H9 (cell line): Measurements from ENCODE around the gene CTDSPL. TPM values are rescaled to one million over a fixed set of nuclear protein-coding genes. Genes with fewer than 3 reads are reported as not detected.
A peak's percentile ranks its signal among the peaks of the same experiment; 100 is the strongest.

Source experiments
- DNase-seq: peaks from one replicate; pipeline ENCODE4 v3.0.0-alpha.2; 2017
- H2AFZ ChIP-seq: one replicate; pipeline ENCODE4 v1.6.1; 2013; ENCODE audit warnings: mild to moderate bottlenecking, low read length, control low read depth, moderate library complexity
- H2AK5ac ChIP-seq: 2 replicates; pipeline ENCODE4 v1.6.1; 2013; ENCODE audit warnings: low read length, control low read depth, mixed read lengths; ENCODE audit not compliant: insufficient read length
- H2BK120ac ChIP-seq: one replicate; pipeline ENCODE4 v1.6.1; 2013; ENCODE audit warnings: low read depth, mild to moderate bottlenecking, low read length, control low read depth, inconsistent platforms; ENCODE audit not compliant: poor library complexity, severe bottlenecking
- H2BK12ac ChIP-seq: 2 replicates; pipeline ENCODE4 v1.6.1; 2013; ENCODE audit warnings: low read length, control low read depth, mixed read lengths, low read depth; ENCODE audit not compliant: insufficient read length
- H2BK15ac ChIP-seq: 2 replicates; pipeline ENCODE4 v1.6.1; 2013; ENCODE audit warnings: low read depth, low read length, control low read depth
- H2BK20ac ChIP-seq: one replicate; pipeline ENCODE4 v1.6.1; 2013; ENCODE audit warnings: low read depth, mild to moderate bottlenecking, low read length, control low read depth, inconsistent platforms; ENCODE audit not compliant: poor library complexity, severe bottlenecking
- H2BK5ac ChIP-seq: 2 replicates; pipeline ENCODE4 v1.6.1; 2013; ENCODE audit warnings: low read length, control low read depth, mixed read lengths; ENCODE audit not compliant: insufficient read length
- H3K14ac ChIP-seq: 2 replicates; pipeline ENCODE4 v1.6.1; 2013; ENCODE audit warnings: low read length, control low read depth; ENCODE audit not compliant: insufficient read depth
- H3K18ac ChIP-seq: 2 replicates; pipeline ENCODE4 v1.6.1; 2013; ENCODE audit warnings: low read depth, mild to moderate bottlenecking, mixed read lengths, low read length, control low read depth; ENCODE audit not compliant: insufficient read length
- H3K23ac ChIP-seq: 2 replicates; pipeline ENCODE4 v1.6.1; 2013; ENCODE audit warnings: low read length, control low read depth, mixed read lengths, low read depth; ENCODE audit not compliant: insufficient read length
- H3K23me2 ChIP-seq: 2 replicates; pipeline ENCODE4 v1.6.1; 2013; ENCODE audit warnings: low read depth, mild to moderate bottlenecking, mixed read lengths, low read length, control low read depth; ENCODE audit not compliant: insufficient read length, poor library complexity, severe bottlenecking
- H3K27ac ChIP-seq: 2 replicates; pipeline ENCODE4 v1.5.1; 2013; ENCODE audit warnings: low read length, control low read depth, mixed read lengths, low read depth; ENCODE audit not compliant: insufficient read length
- H3K27me3 ChIP-seq: 2 replicates; pipeline ENCODE4 v1.6.1; 2013; ENCODE audit warnings: low read length, control low read depth, inconsistent platforms; ENCODE audit not compliant: insufficient read depth
- H3K4ac ChIP-seq: 2 replicates; pipeline ENCODE4 v1.6.1; 2013; ENCODE audit warnings: low read depth, mild to moderate bottlenecking, control low read depth, inconsistent platforms, low read length, moderate library complexity
- H3K4me1 ChIP-seq: 2 replicates; pipeline ENCODE4 v1.6.1; 2013; ENCODE audit warnings: low read length, control low read depth, inconsistent platforms; ENCODE audit not compliant: insufficient read depth
- H3K4me2 ChIP-seq: 2 replicates; pipeline ENCODE4 v1.6.1; 2013; ENCODE audit warnings: low read length, control low read depth, mixed read lengths; ENCODE audit not compliant: insufficient read length, insufficient read depth
- H3K56ac ChIP-seq: 2 replicates; pipeline ENCODE4 v1.6.1; 2013; ENCODE audit warnings: low read depth, mild to moderate bottlenecking, mixed read lengths, low read length, control low read depth; ENCODE audit not compliant: insufficient read length
- H3K79me1 ChIP-seq: 2 replicates; pipeline ENCODE4 v1.6.1; 2013; ENCODE audit warnings: low read depth, mild to moderate bottlenecking, moderate library complexity, low read length, control low read depth, inconsistent platforms; ENCODE audit not compliant: insufficient read depth, poor library complexity, severe bottlenecking
- H3K79me2 ChIP-seq: 2 replicates; pipeline ENCODE4 v1.6.1; 2013; ENCODE audit warnings: low read length, control low read depth, inconsistent platforms; ENCODE audit not compliant: insufficient read depth
- H3K9ac ChIP-seq: 2 replicates; pipeline ENCODE4 v1.6.1; 2013; ENCODE audit warnings: low read length, control low read depth, mixed read lengths; ENCODE audit not compliant: insufficient read length; ENCODE audit errors: extremely low read depth
- H3K9me3 ChIP-seq: one replicate; pipeline ENCODE4 v1.6.1; 2013; ENCODE audit warnings: low read depth, low read length, inconsistent platforms; ENCODE audit not compliant: control insufficient read depth
- H3T11ph ChIP-seq: one replicate; pipeline ENCODE4 v1.6.1; 2013; ENCODE audit warnings: mild to moderate bottlenecking, low read length, control low read depth, inconsistent platforms
- H4K20me1 ChIP-seq: one replicate; pipeline ENCODE4 v1.6.1; 2013; ENCODE audit not compliant: control insufficient read depth, insufficient read length, insufficient read depth
- H4K5ac ChIP-seq: 2 replicates; pipeline ENCODE4 v1.6.1; 2013; ENCODE audit warnings: low read depth, mild to moderate bottlenecking, mixed read lengths, low read length, control low read depth; ENCODE audit not compliant: insufficient read length
- H4K8ac ChIP-seq: replicated peaks from 2 replicates; pipeline ENCODE4 v1.6.1; 2013; ENCODE audit warnings: low read length, control low read depth, mixed read lengths, low read depth; ENCODE audit not compliant: insufficient read length
- H4K91ac ChIP-seq: 2 replicates; pipeline ENCODE4 v1.6.1; 2013; ENCODE audit warnings: low read depth, mild to moderate bottlenecking, moderate library complexity, mixed read lengths, low read length, control low read depth; ENCODE audit not compliant: insufficient read length
- H3K27ac Mint-ChIP-seq, 3 experiments: 2 replicates in 2 of 3; 3 replicates in 1 of 3; pipeline ENCODE4 v1.8.0; 2020 to 2021; ENCODE audit warnings: mixed read lengths in 3 of 3, mild to moderate bottlenecking in 1 of 3, moderate library complexity in 1 of 3
- H3K27me3 Mint-ChIP-seq: 2 replicates; pipeline ENCODE4 v1.8.0; 2021; ENCODE audit warnings: low read depth, mild to moderate bottlenecking, moderate library complexity, mixed read lengths
- H3K36me3 Mint-ChIP-seq, 3 experiments: 2 replicates in 2 of 3; 3 replicates in 1 of 3; pipeline ENCODE4 v1.8.0; 2020 to 2021; ENCODE audit warnings: low read depth in 3 of 3, mixed read lengths in 3 of 3; ENCODE audit not compliant: insufficient read depth in 1 of 3
- H3K4me1 Mint-ChIP-seq, 2 experiments: 2 replicates each; pipeline ENCODE4 v1.8.0; 2020; ENCODE audit warnings: mixed read lengths in 2 of 2
- H3K4me3 Mint-ChIP-seq, 2 experiments: 2 replicates in 1 of 2; 3 replicates in 1 of 2; pipeline ENCODE4 v1.8.0; 2020 to 2021; ENCODE audit warnings: mild to moderate bottlenecking in 2 of 2, mixed read lengths in 2 of 2, moderate library complexity in 1 of 2
- H3K9me3 Mint-ChIP-seq, 2 experiments: 2 replicates in 1 of 2; 3 replicates in 1 of 2; pipeline ENCODE4 v1.8.0; 2020; ENCODE audit warnings: mild to moderate bottlenecking in 2 of 2, mixed read lengths in 2 of 2, moderate library complexity in 1 of 2
- WGBS: extraction: QIAGEN DNeasy Blood & Tissue Kit; methylation state at CpG from one replicate; pipeline ENCODE4 v1.1.7; 2013; ENCODE audit warnings: missing lambda C conversion rate, low lambda C conversion rate, mixed read lengths; ENCODE audit not compliant: insufficient read length; ENCODE audit errors: extremely low coverage; 5-methylcytosine and 5-hydroxymethylcytosine counted together
- total RNA-seq: library from RNA; stranded (reverse); gene quantifications from 2 replicates; pipeline ENCODE4 v1.2.1, GENCODE V29; 2021
- TF ChIP-seq, protein P1 (sequence below): fragments of 200-600 bp; sonication (generic); conservative IDR thresholded peaks from 3 replicates; pipeline ENCODE4 v1.8.0; 2021; ENCODE audit warnings: antibody characterized with exemption, mild to moderate bottlenecking

CTDSPL gene
- total RNA-seq, 1 experiment from 2014 or later, result 20.8 TPM

DNA sequence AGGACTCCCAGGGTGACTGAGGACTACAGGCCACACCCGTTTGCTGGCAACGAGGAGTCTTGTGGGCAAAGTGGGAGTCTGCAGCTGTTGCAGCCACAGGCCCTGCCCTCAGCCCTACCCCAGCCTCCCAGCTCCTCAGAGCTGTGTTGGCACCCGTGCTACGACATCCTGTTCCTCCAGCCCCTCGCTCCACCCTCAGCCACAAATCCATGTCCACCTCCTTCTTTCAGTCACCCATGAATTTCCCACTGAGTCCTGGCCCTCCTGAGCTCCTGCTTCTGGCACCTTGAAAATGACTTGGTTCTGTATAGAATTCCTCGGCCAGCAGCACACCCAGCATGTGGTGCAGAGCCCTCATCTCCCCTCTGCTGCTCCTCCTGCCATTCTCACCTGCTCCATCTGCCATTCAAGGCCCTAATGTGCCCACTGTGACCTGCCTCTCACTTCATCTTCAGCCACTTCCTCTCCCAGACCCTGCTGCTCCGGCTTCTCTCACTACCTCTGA, 108.0 kb downstream of the CTDSPL start:
- no peak overlapping the region for H4K91ac ChIP-seq
- DNase-seq, result peak; percentile 24

More for the DNA sequence above, 108.0 kb downstream of the CTDSPL start:
- TF ChIP-seq, protein P1, sequence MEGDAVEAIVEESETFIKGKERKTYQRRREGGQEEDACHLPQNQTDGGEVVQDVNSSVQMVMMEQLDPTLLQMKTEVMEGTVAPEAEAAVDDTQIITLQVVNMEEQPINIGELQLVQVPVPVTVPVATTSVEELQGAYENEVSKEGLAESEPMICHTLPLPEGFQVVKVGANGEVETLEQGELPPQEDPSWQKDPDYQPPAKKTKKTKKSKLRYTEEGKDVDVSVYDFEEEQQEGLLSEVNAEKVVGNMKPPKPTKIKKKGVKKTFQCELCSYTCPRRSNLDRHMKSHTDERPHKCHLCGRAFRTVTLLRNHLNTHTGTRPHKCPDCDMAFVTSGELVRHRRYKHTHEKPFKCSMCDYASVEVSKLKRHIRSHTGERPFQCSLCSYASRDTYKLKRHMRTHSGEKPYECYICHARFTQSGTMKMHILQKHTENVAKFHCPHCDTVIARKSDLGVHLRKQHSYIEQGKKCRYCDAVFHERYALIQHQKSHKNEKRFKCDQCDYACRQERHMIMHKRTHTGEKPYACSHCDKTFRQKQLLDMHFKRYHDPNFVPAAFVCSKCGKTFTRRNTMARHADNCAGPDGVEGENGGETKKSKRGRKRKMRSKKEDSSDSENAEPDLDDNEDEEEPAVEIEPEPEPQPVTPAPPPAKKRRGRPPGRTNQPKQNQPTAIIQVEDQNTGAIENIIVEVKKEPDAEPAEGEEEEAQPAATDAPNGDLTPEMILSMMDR, result no peak
- Histone ChIP-seq H3T11ph (no peak overlapping the region), H3K14ac (no peak overlapping the region), H3K4ac (no peak overlapping the region), H2BK12ac (no peak overlapping the region), H2BK20ac (no peak overlapping the region), H3K4me2 (no peak overlapping the region), H4K5ac (no peak overlapping the region), H3K23ac (no peak overlapping the region), H3K23me2 (no peaks in the 10 kb centered on the region), H3K9ac (no peak overlapping the region), H3K27ac (no peak overlapping the region), H2BK120ac (no peak overlapping the region), H2AFZ (no peak overlapping the region), H3K79me1 (no peaks in the 10 kb centered on the region), H3K4me1 (no peaks in the 10 kb centered on the region), H2AK5ac (no peak overlapping the region), H4K20me1 (no peaks in the 10 kb centered on the region), H2BK5ac (no peak overlapping the region), H3K18ac (no peak overlapping the region), H3K79me2 (no peaks in the 10 kb centered on the region), H3K9me3 (no peaks in the 10 kb centered on the region), H3K27me3 (no peaks in the 10 kb centered on the region), H3K56ac (no peak overlapping the region), H2BK15ac (0 out of 2 replicates have a peak overlapping the region, but pooled peaks have one; percentile 26), H4K8ac (no peak overlapping the region)
- no peaks in the 10 kb centered on the region; the same call in 1 of the 2 replicates for H3K27me3 Mint-ChIP-seq
- H3K36me3 Mint-ChIP-seq, result peaks cover 2 to 4% (median 4%) of the 10 kb centered on the region in 3 experiments; a peak in 6 of 7 replicates
- H3K9me3 Mint-ChIP-seq, result no peaks in the 10 kb centered on the region
- H3K27ac Mint-ChIP-seq, result peak overlapping the region; percentile 10 to 85 (median 49); a peak in 4 of 7 replicates
- no peak overlapping the region for H3K4me3 Mint-ChIP-seq
- H3K4me1 Mint-ChIP-seq, result peaks cover 12 to 21% of the 10 kb centered on the region in 2 experiments
- no CpG with 5 or more reads among the region's 7 CpGs for WGBS
